Measurements from ENCODE around the gene WDR37. TPM values are rescaled to one million over a fixed set of nuclear protein-coding genes. Genes with fewer than 3 reads are reported as not detected.

Gene WDR37
- total RNA-seq, 1 experiment from 2014 or later: 10.4 TPM

- TF ChIP-seq ZNF425 (CRISPR knock-in tag; conservative IDR thresholded peaks at IDR 0.05) (no peak), ATF3 (CRISPR knock-in tag; conservative IDR thresholded peaks at IDR 0.05) (no peak), ERG (CRISPR knock-in tag; IDR thresholded peaks at IDR 0.05) (no peak), PRRX2 (CRISPR knock-in tag; IDR thresholded peaks at IDR 0.05) (no peak), ZNF532 (CRISPR knock-in tag; IDR thresholded peaks at IDR 0.05; ENCODE audit: borderline replicate concordance) (no peak)
Measured at GRCh38 chr10:1100691-1101368, 44.6 kb downstream of the WDR37 start (continued).

GRCh38 chr10:1101946-1102345, 45.8 kb downstream of the WDR37 start:
- Mint-ChIP-seq H3K4me3 (no peak overlapping the region), H3K27ac (peak overlapping the region; percentile 88), H3K4me1 (peaks cover 12% of the 10 kb centered on the region), H3K36me3 (peaks cover 49% of the 10 kb centered on the region), H3K27me3 (ENCODE audit: low read depth) (no peaks in the 10 kb centered on the region), H3K9me3 (no peaks in the 10 kb centered on the region)
- CTCF ChIA-PET: interaction anchor here (0.8 to 1.1 kb wide), 4 partner anchors 8 to 267 kb away, joined by 3 to 7 read pairs (median 4); no protein-coding TSS in a partner anchor
- ATAC-seq (no peak), DNase-seq (ENCODE audit: low spot score) (no peak)
- POLR2A ChIA-PET: no interaction called here
- no peak for TF ChIP-seq RORB (CRISPR knock-in tag; IDR thresholded peaks at IDR 0.05)
- no peak for TF ChIP-seq SP1 (CRISPR knock-in tag; conservative IDR thresholded peaks at IDR 0.05)
- no peak for TF ChIP-seq CDX4 (CRISPR knock-in tag; IDR thresholded peaks at IDR 0.05; ENCODE audit: borderline replicate concordance)

- Mint-ChIP-seq H3K36me3 (peaks cover 51% of the 10 kb centered on the region), H3K27me3 (ENCODE audit: low read depth) (no peaks in the 10 kb centered on the region), H3K9me3 (no peaks in the 10 kb centered on the region), H3K27ac (peak overlapping the region; percentile 88; the same call in 1 of the 2 replicates), H3K4me1 (peaks cover 12% of the 10 kb centered on the region), H3K4me3 (no peak overlapping the region)
- no peak for DNase-seq (ENCODE audit: low spot score)
- no peak for TF ChIP-seq ZNF263 (CRISPR knock-in tag; IDR thresholded peaks at IDR 0.05; ENCODE audit: low read depth)
- TF ChIP-seq ARID4B (CRISPR knock-in tag; IDR thresholded peaks at IDR 0.05; ENCODE audit: borderline replicate concordance): no peak
- no peak for TF ChIP-seq E2F4 (CRISPR knock-in tag; IDR thresholded peaks at IDR 0.05; ENCODE audit: borderline replicate concordance, low read depth)
- TF ChIP-seq PRRX2 (CRISPR knock-in tag; IDR thresholded peaks at IDR 0.05): no peak
- no peak for TF ChIP-seq ESRRA (CRISPR knock-in tag; IDR thresholded peaks at IDR 0.05; ENCODE audit: borderline replicate concordance)
- TF ChIP-seq ELF4 (CRISPR knock-in tag; IDR thresholded peaks at IDR 0.05; ENCODE audit: low read depth): no peak
- TF ChIP-seq MYBL2 (CRISPR knock-in tag; IDR thresholded peaks at IDR 0.05): no peak
- no peak for TF ChIP-seq FOXP1 (CRISPR knock-in tag; IDR thresholded peaks at IDR 0.05; ENCODE audit: borderline replicate concordance)
- no peak for TF ChIP-seq NFATC4 (CRISPR knock-in tag; IDR thresholded peaks at IDR 0.05)
- CTCF ChIA-PET: interaction anchor here (1.1 kb wide), 1 partner anchor 267 kb away, joined by 3 read pairs; no protein-coding TSS in a partner anchor
- ATAC-seq: no peak
- POLR2A ChIA-PET: no interaction called here
Measured at GRCh38 chr10:1102416-1102815, 46.2 kb downstream of the WDR37 start.

Data from WTC11 (cell line).